ENCODE measurements around the gene SPP1. TPM values are rescaled to one million over a fixed set of nuclear protein-coding genes. Genes with fewer than 3 reads are reported as not detected.

The SPP1 gene
- total and polyA plus RNA-seq, 9 of the 15 experiments (the other 6 are each of a cell fraction or from before 2014, with no cell fraction given) = 0.10 to 0.64 TPM; not detected in 7

DNA sequence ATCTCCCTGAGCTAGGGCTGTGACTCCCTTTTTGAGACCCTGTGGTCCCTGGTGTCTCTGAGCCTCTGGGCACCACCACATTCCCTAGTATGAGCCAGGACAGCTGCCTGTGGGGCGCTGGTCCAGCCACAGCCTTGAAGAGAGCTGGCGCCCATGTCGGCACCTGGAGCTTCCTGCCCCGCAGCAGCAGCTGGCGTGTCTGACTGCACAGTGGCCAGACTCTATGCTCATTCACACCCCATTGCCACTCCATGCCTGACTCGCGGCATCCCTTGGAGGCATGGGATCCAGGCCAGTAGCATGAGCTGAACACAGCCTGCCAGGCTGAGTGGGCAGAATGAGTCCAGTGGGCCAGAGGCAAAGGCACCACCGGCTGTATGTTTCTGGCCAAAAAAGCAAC, 8.3 kb upstream of the SPP1 start:
- Histone ChIP-seq H4K20me1 (replicated peaks; ENCODE audit: control insufficient read depth, insufficient read depth, low read length) (no peaks in the 10 kb centered on the region), H2AFZ (ENCODE audit: low read depth, low read length) (no peak overlapping the region), H3K9me1 (ENCODE audit: control insufficient read depth, insufficient read depth, low read length) (no peaks in the 10 kb centered on the region), H3K27ac (ENCODE audit: extremely low read depth, low read depth, low read length) (no peak overlapping the region), H3K27me3 (ENCODE audit: control insufficient read depth in 2 of 2, insufficient read depth in 2 of 2, low read length in 2 of 2) (peaks cover 2 to 21% of the 10 kb centered on the region in 2 experiments; a peak in 3 of 5 replicates), H3K4me1 (replicated peaks in 1 of 2; ENCODE audit: control insufficient read depth in 2 of 2, insufficient read depth in 2 of 2, low read length in 2 of 2) (peaks cover 0 to 10% of the 10 kb centered on the region in 2 experiments; a peak in 2 of 5 replicates), H3K79me2 (ENCODE audit: control insufficient read depth, insufficient read depth, low read length) (no peaks in the 10 kb centered on the region), H3K4me2 (ENCODE audit: insufficient read depth, low read length) (no peak overlapping the region), H3K9me3 (replicated peaks; ENCODE audit: control insufficient read depth, insufficient read depth, low read depth, low read length) (no peaks in the 10 kb centered on the region), H3K9ac (ENCODE audit: insufficient read depth in 1 of 2, low read depth in 2 of 2, low read length in 2 of 2) (no peak overlapping the region), H3K36me3 (ENCODE audit: control insufficient read depth, insufficient read depth, low read length) (no peaks in the 10 kb centered on the region), H3K4me3 (no peak overlapping the region)
- 0% methylated on average over 8 of the region's 8 CpGs for WGBS (ENCODE audit: insufficient coverage, low coverage, missing lambda C conversion rate)
- CTCF ChIA-PET (ENCODE audit: low intra/inter-chr PET ratio) = no interaction called here
- DNase-seq (ENCODE audit: extremely low read depth in 1 of 4, low spot score in 3 of 4) (no peak), ATAC-seq (no peak), FAIRE-seq (no peak)
- no TSS peak for BruUV-seq (replicated peaks)
- in situ Hi-C loops (cut with MboI) = no loop called here
- POLR2A ChIA-PET = no interaction called here
- TF ChIP-seq, protein P1, sequence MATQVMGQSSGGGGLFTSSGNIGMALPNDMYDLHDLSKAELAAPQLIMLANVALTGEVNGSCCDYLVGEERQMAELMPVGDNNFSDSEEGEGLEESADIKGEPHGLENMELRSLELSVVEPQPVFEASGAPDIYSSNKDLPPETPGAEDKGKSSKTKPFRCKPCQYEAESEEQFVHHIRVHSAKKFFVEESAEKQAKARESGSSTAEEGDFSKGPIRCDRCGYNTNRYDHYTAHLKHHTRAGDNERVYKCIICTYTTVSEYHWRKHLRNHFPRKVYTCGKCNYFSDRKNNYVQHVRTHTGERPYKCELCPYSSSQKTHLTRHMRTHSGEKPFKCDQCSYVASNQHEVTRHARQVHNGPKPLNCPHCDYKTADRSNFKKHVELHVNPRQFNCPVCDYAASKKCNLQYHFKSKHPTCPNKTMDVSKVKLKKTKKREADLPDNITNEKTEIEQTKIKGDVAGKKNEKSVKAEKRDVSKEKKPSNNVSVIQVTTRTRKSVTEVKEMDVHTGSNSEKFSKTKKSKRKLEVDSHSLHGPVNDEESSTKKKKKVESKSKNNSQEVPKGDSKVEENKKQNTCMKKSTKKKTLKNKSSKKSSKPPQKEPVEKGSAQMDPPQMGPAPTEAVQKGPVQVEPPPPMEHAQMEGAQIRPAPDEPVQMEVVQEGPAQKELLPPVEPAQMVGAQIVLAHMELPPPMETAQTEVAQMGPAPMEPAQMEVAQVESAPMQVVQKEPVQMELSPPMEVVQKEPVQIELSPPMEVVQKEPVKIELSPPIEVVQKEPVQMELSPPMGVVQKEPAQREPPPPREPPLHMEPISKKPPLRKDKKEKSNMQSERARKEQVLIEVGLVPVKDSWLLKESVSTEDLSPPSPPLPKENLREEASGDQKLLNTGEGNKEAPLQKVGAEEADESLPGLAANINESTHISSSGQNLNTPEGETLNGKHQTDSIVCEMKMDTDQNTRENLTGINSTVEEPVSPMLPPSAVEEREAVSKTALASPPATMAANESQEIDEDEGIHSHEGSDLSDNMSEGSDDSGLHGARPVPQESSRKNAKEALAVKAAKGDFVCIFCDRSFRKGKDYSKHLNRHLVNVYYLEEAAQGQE (IDR thresholded peaks at IDR 0.05; ENCODE audit: borderline replicate concordance) = no peak
- TF ChIP-seq, protein P1 (CRISPR knock-in tag; IDR thresholded peaks at IDR 0.05; ENCODE audit: low read depth) = no peak
- TF ChIP-seq RAD51 (IDR thresholded peaks at IDR 0.05; ENCODE audit: borderline replicate concordance, low read depth) = no peak
- intact Hi-C loops (cut with micrococcal nuclease) = no loop called here

Data from K562 (cell line).